Sigmoid colon (tissue), 4 donors: Measurements from ENCODE around the gene CDAN1.

ENCODE experiments used
- EP300 ChIP-seq, 4 donors: sonication (generic); formaldehyde crosslinking; IDR thresholded peaks; one replicate each; pipeline ENCODE4 v1.6.1; 2017; ENCODE audit warnings: antibody characterized with exemption in 4 of 4
- POLR2A ChIP-seq, 2 donors: fragments of 450-650 bp; IDR thresholded peaks; one replicate each; pipeline ENCODE4 v1.6.1; 2016; ENCODE audit warnings: antibody characterized with exemption in 2 of 2, mild to moderate bottlenecking in 2 of 2, moderate library complexity in 2 of 2
- POLR2AphosphoS5 ChIP-seq, 4 donors: sonication (generic); formaldehyde crosslinking; IDR thresholded peaks; one replicate each; pipeline ENCODE4 v1.6.1; 2017; ENCODE audit warnings: antibody characterized with exemption in 4 of 4
- TF ChIP-seq, protein P1 (sequence below), 4 experiments: fragments of 450-650 bp in 3 of 4; fragments of 200-600 bp in 1 of 4; IDR thresholded peaks; one replicate each; pipeline ENCODE4 v1.5.1; 2016 to 2019; ENCODE audit warnings: antibody characterized with exemption in 4 of 4, mild to moderate bottlenecking in 3 of 4, moderate library complexity in 2 of 4

- TF ChIP-seq, protein P1, sequence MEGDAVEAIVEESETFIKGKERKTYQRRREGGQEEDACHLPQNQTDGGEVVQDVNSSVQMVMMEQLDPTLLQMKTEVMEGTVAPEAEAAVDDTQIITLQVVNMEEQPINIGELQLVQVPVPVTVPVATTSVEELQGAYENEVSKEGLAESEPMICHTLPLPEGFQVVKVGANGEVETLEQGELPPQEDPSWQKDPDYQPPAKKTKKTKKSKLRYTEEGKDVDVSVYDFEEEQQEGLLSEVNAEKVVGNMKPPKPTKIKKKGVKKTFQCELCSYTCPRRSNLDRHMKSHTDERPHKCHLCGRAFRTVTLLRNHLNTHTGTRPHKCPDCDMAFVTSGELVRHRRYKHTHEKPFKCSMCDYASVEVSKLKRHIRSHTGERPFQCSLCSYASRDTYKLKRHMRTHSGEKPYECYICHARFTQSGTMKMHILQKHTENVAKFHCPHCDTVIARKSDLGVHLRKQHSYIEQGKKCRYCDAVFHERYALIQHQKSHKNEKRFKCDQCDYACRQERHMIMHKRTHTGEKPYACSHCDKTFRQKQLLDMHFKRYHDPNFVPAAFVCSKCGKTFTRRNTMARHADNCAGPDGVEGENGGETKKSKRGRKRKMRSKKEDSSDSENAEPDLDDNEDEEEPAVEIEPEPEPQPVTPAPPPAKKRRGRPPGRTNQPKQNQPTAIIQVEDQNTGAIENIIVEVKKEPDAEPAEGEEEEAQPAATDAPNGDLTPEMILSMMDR (IDR thresholded peaks at IDR 0.05): no peak
- TF ChIP-seq POLR2A (IDR thresholded peaks at IDR 0.05) (no peak), POLR2AphosphoS5 (IDR thresholded peaks at IDR 0.05) (no peak), EP300 (IDR thresholded peaks at IDR 0.05) (no peak)
These were observed 10.8 kb downstream of the CDAN1 start for GRCh38 chr15:42726114-42726513.
